BE2C (cell line): ENCODE results near the gene LTBP1.
A peak's percentile ranks its signal among the peaks of the same experiment; 100 is the strongest.

Experiments
- DNase-seq: peaks from one replicate; pipeline ENCODE4 v3.0.0-alpha.2; 2020
- H3K27me3 ChIP-seq: fragments of 250-450 bp; sonication (Bioruptor Pico); 2 replicates; pipeline ENCODE4 v1.5.1; 2020; ENCODE audit warnings: mild to moderate bottlenecking
- H3K36me3 ChIP-seq: fragments of 250-450 bp; sonication (Bioruptor Pico); 2 replicates; pipeline ENCODE4 v1.5.1; 2020; ENCODE audit warnings: mild to moderate bottlenecking
- H3K4me1 ChIP-seq: fragments of 250-450 bp; sonication (Bioruptor Pico); 2 replicates; pipeline ENCODE4 v1.5.1; 2020
- H3K4me3 ChIP-seq: 2 replicates; pipeline ENCODE4 v1.5.1; 2011; ENCODE audit warnings: low read depth, low read length
- H3K9me3 ChIP-seq: fragments of 250-450 bp; sonication (Bioruptor Pico); 2 replicates; pipeline ENCODE4 v1.5.1; 2020
- TF ChIP-seq, protein P1 (sequence below): IDR thresholded peaks from 2 replicates; pipeline ENCODE4 v1.5.1; 2012; ENCODE audit warnings: mild to moderate bottlenecking, low read depth, low read length

Gene LTBP1

GRCh38 chr2:33099989-33100388, 153.2 kb downstream of the LTBP1 start:
- H3K4me1 ChIP-seq, result no peaks in the 10 kb centered on the region
- H3K27me3 ChIP-seq, result peaks cover 12% of the 10 kb centered on the region
- peak; percentile 9 for DNase-seq
- no peak overlapping the region for H3K4me3 ChIP-seq
- H3K9me3 ChIP-seq, result no peaks in the 10 kb centered on the region
- no peaks in the 10 kb centered on the region for H3K36me3 ChIP-seq
- TF ChIP-seq, protein P1, sequence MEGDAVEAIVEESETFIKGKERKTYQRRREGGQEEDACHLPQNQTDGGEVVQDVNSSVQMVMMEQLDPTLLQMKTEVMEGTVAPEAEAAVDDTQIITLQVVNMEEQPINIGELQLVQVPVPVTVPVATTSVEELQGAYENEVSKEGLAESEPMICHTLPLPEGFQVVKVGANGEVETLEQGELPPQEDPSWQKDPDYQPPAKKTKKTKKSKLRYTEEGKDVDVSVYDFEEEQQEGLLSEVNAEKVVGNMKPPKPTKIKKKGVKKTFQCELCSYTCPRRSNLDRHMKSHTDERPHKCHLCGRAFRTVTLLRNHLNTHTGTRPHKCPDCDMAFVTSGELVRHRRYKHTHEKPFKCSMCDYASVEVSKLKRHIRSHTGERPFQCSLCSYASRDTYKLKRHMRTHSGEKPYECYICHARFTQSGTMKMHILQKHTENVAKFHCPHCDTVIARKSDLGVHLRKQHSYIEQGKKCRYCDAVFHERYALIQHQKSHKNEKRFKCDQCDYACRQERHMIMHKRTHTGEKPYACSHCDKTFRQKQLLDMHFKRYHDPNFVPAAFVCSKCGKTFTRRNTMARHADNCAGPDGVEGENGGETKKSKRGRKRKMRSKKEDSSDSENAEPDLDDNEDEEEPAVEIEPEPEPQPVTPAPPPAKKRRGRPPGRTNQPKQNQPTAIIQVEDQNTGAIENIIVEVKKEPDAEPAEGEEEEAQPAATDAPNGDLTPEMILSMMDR, result no peak

GRCh38 chr2:33100921-33101320, 154.2 kb downstream of the LTBP1 start:
- DNase-seq, result no peak
- no peaks in the 10 kb centered on the region for H3K4me1 ChIP-seq
- no peak overlapping the region for H3K4me3 ChIP-seq
- TF ChIP-seq, protein P1, result no peak
- H3K36me3 ChIP-seq, result no peaks in the 10 kb centered on the region
- peaks cover 12% of the 10 kb centered on the region for H3K27me3 ChIP-seq
- H3K9me3 ChIP-seq, result no peaks in the 10 kb centered on the region

GRCh38 chr2:33104052-33104623, 157.4 kb downstream of the LTBP1 start:
- H3K36me3 ChIP-seq, result no peaks in the 10 kb centered on the region
- H3K27me3 ChIP-seq, result peaks cover 20% of the 10 kb centered on the region
- H3K9me3 ChIP-seq, result no peaks in the 10 kb centered on the region
- H3K4me1 ChIP-seq, result no peaks in the 10 kb centered on the region
- TF ChIP-seq, protein P1, result no peak
- no peak overlapping the region for H3K4me3 ChIP-seq
- no peak for DNase-seq

GRCh38 chr2:33104726-33105125, 158.0 kb downstream of the LTBP1 start:
- Histone ChIP-seq H3K4me3 (no peak overlapping the region), H3K36me3 (no peaks in the 10 kb centered on the region), H3K4me1 (no peaks in the 10 kb centered on the region), H3K27me3 (peaks cover 19% of the 10 kb centered on the region), H3K9me3 (no peaks in the 10 kb centered on the region)
- TF ChIP-seq, protein P1, result no peak
- DNase-seq, result no peak

DNA sequence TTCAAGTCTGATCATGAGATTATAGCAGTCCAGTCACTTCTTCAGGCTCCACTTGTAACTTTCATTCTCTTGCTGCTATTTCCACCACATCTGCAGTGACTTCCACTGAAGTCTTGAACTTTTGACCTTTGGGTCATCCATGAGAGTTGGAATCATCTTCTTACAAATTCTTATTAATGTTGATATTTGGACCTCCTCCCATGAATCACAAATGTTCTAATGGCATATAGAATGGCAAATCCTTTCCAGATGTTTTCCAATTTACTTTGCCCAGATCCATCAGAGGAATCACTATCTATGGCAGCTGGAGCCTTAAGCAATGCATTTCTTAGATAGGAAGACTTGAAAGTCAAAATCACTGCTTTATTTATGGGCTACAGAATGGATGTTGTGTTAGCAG, 159.4 kb downstream of the LTBP1 start:
- TF ChIP-seq, protein P1, result no peak
- Histone ChIP-seq H3K27me3 (peaks cover 14% of the 10 kb centered on the region), H3K4me3 (no peak overlapping the region), H3K9me3 (no peaks in the 10 kb centered on the region), H3K4me1 (no peaks in the 10 kb centered on the region), H3K36me3 (no peaks in the 10 kb centered on the region)
- DNase-seq, result no peak

DNA sequence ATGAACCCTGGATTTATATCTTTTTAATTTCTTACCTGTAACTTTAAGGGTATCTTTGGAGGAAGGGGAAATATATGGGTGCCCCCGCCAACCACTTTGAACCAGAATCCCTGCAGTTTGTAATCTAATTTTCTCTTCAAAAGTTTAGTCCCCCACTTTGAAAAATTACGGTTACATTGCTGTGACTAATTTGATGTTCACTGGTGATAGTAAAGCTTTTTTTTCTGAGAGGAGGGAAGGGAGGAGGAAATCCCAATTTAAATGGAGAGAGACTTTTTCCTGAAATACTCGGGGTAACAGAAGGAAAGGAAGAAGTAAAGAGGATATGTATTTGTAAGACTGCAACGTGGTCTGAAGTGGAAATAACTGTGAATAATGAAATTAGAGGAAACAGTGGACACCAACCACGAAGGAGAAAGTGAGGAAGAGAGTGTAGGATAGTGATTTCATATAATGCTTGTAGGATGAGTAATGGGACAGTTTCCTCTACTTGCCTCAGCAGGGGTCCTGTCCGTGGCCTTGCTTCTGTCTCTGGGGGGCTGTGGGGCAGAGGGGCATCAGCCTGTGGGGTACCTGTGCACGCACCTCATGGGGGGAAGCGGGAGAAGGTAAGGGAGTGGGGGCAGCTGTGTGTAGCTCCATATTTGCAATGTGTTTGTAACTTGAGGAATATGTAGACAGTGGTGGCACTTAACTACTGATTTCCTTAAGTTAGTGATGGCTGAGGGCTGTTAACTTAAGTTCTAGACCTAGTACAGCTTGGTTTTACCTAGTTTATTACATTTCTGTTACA, 161.1 kb downstream of the LTBP1 start:
- H3K27me3 ChIP-seq, result peaks cover 17% of the 10 kb centered on the region
- TF ChIP-seq, protein P1, result no peak
- H3K4me3 ChIP-seq, result no peak overlapping the region
- H3K4me1 ChIP-seq, result no peaks in the 10 kb centered on the region
- no peak for DNase-seq
- H3K36me3 ChIP-seq, result no peaks in the 10 kb centered on the region
- H3K9me3 ChIP-seq, result no peaks in the 10 kb centered on the region
